GM20000 (cell line): ENCODE results near the gene PDC.

Experiments
- DNase-seq: peaks from one replicate; pipeline ENCODE4 v3.0.0; 2012; ENCODE audit warnings: low spot score
- CTCF ChIP-seq: IDR thresholded peaks from 2 replicates; pipeline ENCODE4 v1.5.1; 2012; ENCODE audit warnings: mild to moderate bottlenecking, control low read depth; ENCODE audit errors: extremely low read depth, missing control alignments

The PDC gene

GRCh38 chr1:186421446-186421845 lies 39.5 kb downstream of the PDC start:
- DNase-seq: no peak
- TF ChIP-seq CTCF: no peak

DNA sequence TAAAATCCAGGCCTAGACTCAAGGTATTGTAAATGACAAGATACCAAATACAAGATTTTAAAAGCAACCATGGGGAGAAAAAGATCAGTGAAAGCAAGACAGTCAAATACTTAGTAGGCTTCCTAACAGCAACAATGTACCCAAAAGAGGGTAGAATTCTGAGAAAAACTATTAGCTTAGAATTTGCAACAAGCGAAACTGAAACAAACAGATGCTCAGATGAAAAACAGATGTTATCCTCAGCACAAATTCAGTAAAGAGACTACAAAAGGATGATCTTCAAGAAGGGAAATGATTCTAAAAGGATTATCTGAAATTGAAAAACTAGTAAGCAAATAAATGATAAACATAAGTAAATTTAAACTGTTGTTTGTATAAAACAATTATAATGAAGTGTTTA lies 40.0 kb downstream of the PDC start:
- peak; percentile 36 for DNase-seq
- no peak for TF ChIP-seq CTCF

DNA sequence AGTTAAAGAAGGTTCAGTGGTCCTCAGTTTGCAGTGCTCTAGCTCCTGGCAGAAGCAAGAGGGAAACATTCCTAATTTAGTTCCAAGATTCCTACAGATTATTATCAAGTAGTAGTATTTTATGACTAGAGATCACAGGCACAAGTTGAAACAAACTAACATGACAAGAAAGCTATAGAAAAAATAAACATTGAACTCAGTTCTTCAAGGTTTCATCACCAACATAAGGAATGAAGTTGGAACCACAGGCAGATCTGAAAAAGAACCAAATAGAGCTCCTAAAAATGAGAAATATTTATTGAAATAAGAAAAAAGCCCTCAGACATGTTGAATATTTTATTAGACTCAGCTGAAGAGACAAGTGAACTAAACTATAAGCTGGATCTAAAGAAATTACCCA lies 40.6 kb downstream of the PDC start:
- no peak for TF ChIP-seq CTCF

DNA sequence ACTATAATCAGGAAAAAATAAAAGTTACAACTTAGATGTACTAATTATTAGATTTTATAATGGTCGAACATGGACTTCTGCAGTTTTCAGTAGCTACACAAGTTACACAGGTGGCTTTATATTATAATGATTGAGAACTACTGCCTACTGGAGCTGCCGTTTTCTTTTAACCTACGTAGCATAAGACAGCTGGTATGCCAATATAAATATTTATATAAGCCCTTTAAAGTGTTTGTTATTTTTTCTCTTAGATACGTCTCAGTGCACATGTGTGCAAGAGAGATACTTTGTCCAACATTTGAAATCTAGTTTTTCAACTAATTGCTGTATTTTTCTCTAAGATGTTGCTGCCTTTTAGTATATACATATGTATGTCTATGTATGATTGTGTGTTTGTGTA lies 42.4 kb downstream of the PDC start:
- DNase-seq: no peak
- TF ChIP-seq CTCF: no peak

More for the DNA sequence above, 40.6 kb downstream of the PDC start:
- DNase-seq: no peak

DNA sequence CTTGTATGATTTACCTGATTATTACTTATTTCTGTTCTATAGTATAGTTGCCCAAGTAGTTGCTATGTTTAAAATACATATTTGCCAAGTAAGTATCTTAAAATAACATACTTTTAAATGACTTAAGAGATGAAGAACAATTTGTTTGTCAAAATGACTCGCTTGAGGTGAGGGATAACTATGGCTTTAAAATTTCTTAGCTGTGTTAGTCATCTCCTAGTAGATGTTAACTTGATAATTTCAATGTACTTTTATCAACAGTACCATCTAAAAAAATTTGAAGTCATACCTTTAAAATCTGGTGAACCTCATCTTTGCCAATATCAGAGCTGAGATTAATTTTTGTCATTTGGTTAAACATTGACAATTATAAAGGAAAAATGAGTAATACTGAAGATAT lies 47.6 kb downstream of the PDC start:
- no peak for TF ChIP-seq CTCF
- no peak for DNase-seq

GRCh38 chr1:186409091-186409490 lies 51.8 kb downstream of the PDC start:
- no peak for TF ChIP-seq CTCF
- DNase-seq: peak; percentile 36

DNA sequence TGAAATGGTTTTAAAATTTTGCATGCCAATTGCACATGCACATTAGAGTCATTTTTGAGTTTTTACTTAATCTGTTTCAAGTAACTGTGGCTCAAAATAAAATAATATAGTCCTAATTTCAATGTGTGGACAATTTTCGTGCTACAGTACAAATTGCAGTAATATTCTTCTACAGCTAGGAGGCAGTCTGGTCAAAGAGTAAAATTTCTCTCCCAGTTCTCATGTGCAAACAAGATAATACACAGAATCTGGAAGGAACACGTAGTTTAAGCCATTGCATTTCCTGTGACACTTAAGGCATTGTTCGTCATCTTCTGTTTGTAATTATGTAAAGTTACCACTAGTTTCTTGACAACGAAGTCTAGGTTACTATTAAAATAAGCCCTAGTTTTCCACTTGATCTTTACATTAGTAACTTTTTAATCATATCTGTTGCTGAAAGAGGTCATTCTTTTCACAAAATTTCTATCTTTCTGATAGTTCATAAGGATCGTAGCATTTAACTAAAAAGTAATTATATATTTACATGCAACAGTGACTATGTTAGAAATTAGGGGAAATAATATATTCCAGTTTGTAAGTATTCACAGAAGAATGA lies 56.4 kb downstream of the PDC start:
- DNase-seq: peak; percentile 28
- no peak for TF ChIP-seq CTCF
